Astrocyte (in vitro differentiated cells and primary cell): ENCODE measurements around the gene CCDC30. TPM values are rescaled to one million over a fixed set of nuclear protein-coding genes. Genes with fewer than 3 reads are reported as not detected.

Experiments used
- DNase-seq: peaks from one replicate; pipeline ENCODE4 v3.0.0-alpha.2; 2010; ENCODE audit warnings: low read depth
- FAIRE-seq: peaks from 2 replicates; lab custom pipeline; 2011; peaks lifted over from hg19 to GRCh38; lab: Jason Lieb, UNC
- H2AFZ ChIP-seq: 2 replicates; pipeline ENCODE4 v1.6.0; 2012; ENCODE audit warnings: low read depth, low read length, inconsistent platforms
- H3K27ac ChIP-seq: 2 replicates; pipeline ENCODE4 v1.5.1; 2011; ENCODE audit warnings: low read depth, low read length, inconsistent platforms
- H3K27me3 ChIP-seq: 2 replicates; pipeline ENCODE4 v1.6.0; 2011; ENCODE audit warnings: low read length, inconsistent platforms; ENCODE audit not compliant: insufficient read depth
- H3K36me3 ChIP-seq: 2 replicates; pipeline ENCODE4 v1.5.1; 2011; ENCODE audit warnings: low read length, inconsistent platforms; ENCODE audit not compliant: insufficient read depth
- H3K4me1 ChIP-seq: 2 replicates; pipeline ENCODE4 v1.5.1; 2011; ENCODE audit warnings: low read length, inconsistent platforms; ENCODE audit not compliant: insufficient read depth
- H3K4me2 ChIP-seq: 2 replicates; pipeline ENCODE4 v1.6.0; 2012; ENCODE audit warnings: low read length, inconsistent platforms
- H3K4me3 ChIP-seq: 2 replicates; pipeline ENCODE4 v1.5.1; 2011; ENCODE audit warnings: low read depth, mild to moderate bottlenecking, low read length, inconsistent platforms; ENCODE audit not compliant: insufficient read depth
- H3K79me2 ChIP-seq: 2 replicates; pipeline ENCODE4 v1.6.0; 2012; ENCODE audit warnings: mild to moderate bottlenecking, low read length, inconsistent platforms; ENCODE audit not compliant: insufficient read depth
- H3K9ac ChIP-seq: 2 replicates; pipeline ENCODE4 v1.6.0; 2012; ENCODE audit warnings: mild to moderate bottlenecking, low read length, inconsistent platforms
- H3K9me3 ChIP-seq: 2 replicates; pipeline ENCODE4 v1.5.1; 2012; ENCODE audit warnings: low read depth, mild to moderate bottlenecking, low read length, inconsistent platforms; ENCODE audit not compliant: insufficient read depth
- H4K20me1 ChIP-seq: 2 replicates; pipeline ENCODE4 v1.6.0; 2012; ENCODE audit warnings: low read length, inconsistent platforms; ENCODE audit not compliant: insufficient read depth
- H3K27ac Mint-ChIP-seq: one replicate; pipeline ENCODE4 v1.8.0; 2021; ENCODE audit warnings: mild to moderate bottlenecking, mixed read lengths; ENCODE audit not compliant: unreplicated experiment
- H3K27me3 Mint-ChIP-seq: one replicate; pipeline ENCODE4 v1.8.0; 2021; ENCODE audit warnings: low read depth, mixed read lengths; ENCODE audit not compliant: unreplicated experiment
- H3K36me3 Mint-ChIP-seq: one replicate; pipeline ENCODE4 v1.8.0; 2021; ENCODE audit warnings: low read depth, mixed read lengths; ENCODE audit not compliant: unreplicated experiment
- H3K4me1 Mint-ChIP-seq: one replicate; pipeline ENCODE4 v1.8.0; 2021; ENCODE audit warnings: low read depth, mixed read lengths; ENCODE audit not compliant: unreplicated experiment
- H3K4me3 Mint-ChIP-seq: one replicate; pipeline ENCODE4 v1.8.0; 2021; ENCODE audit warnings: mild to moderate bottlenecking, moderate library complexity, mixed read lengths; ENCODE audit not compliant: unreplicated experiment
- H3K9me3 Mint-ChIP-seq: one replicate; pipeline ENCODE4 v1.8.0; 2021; ENCODE audit warnings: mild to moderate bottlenecking, mixed read lengths; ENCODE audit not compliant: unreplicated experiment
- CTCF ChIP-seq: IDR thresholded peaks from 2 replicates; pipeline ENCODE4 v1.5.1; 2011; ENCODE audit warnings: low read depth, mild to moderate bottlenecking, inconsistent platforms, low read length, moderate library complexity; ENCODE audit not compliant: insufficient read depth
- EZH2 ChIP-seq: IDR thresholded peaks from 2 replicates; pipeline ENCODE4 v1.6.1; 2012; ENCODE audit warnings: mild to moderate bottlenecking, low read length, inconsistent platforms; ENCODE audit not compliant: insufficient read depth
- total RNA-seq: library from RNA; stranded (reverse); gene quantifications from 2 replicates; pipeline ENCODE4 v1.2.1, GENCODE V29; 2021

The CCDC30 gene
- total RNA-seq, 1 donor from 2014 or later: 2.5 TPM

GRCh38 chr1:42456010-42456753 lies 6.9 kb upstream of the CCDC30 start, which contains the start of the genes PPCS and ZMYND12:
Gene PPCS (plus strand): TSS chr1:42456543. CDS start chr1:42456566, 23 bp downstream.
Gene ZMYND12 (minus strand): TSS chr1:42456022. CDS start chr1:42455997, 25 bp downstream.
- H3K9ac ChIP-seq: peak within 1 kb of the TSS; percentile 86
- Mint-ChIP-seq H3K9me3 (peaks cover 3% of the 10 kb centered on the region), H3K27ac (peak within 1 kb of the TSS; percentile 98), H3K36me3 (peaks cover 3% of the 10 kb centered on the region), H3K27me3 (no peaks in the 10 kb centered on the region), H3K4me1 (peaks cover 13% of the 10 kb centered on the region), H3K4me3 (peak within 1 kb of the TSS; percentile 89)
- peak within 1 kb of the TSS; percentile 98 for H2AFZ ChIP-seq
- H3K4me1 ChIP-seq: peaks cover 15% of the 10 kb centered on the region
- no peak for FAIRE-seq
- H3K27me3 ChIP-seq: no peaks in the 10 kb centered on the region
- peaks cover 6% of the 10 kb centered on the region for H3K36me3 ChIP-seq
- H3K9me3 ChIP-seq: no peaks in the 10 kb centered on the region
- peak within 1 kb of the TSS; percentile 86 for H3K4me3 ChIP-seq
- peak within 1 kb of the TSS; percentile 62 for H3K27ac ChIP-seq
- H4K20me1 ChIP-seq: no peaks in the 10 kb centered on the region
- peak within 1 kb of the TSS; percentile 98 for H3K4me2 ChIP-seq
- no peak for TF ChIP-seq EZH2
- TF ChIP-seq CTCF: no peak
- DNase-seq: peak; percentile 85
- peaks cover 8% of the 10 kb centered on the region for H3K79me2 ChIP-seq

GRCh38 chr1:42456754-42457089 lies 6.4 kb upstream of the CCDC30 start:
- FAIRE-seq: no peak
- Histone ChIP-seq H4K20me1 (no peaks in the 10 kb centered on the region), H3K4me1 (peaks cover 15% of the 10 kb centered on the region), H2AFZ (peak overlapping the region; percentile 98), H3K36me3 (peaks cover 6% of the 10 kb centered on the region), H3K9me3 (no peaks in the 10 kb centered on the region), H3K4me3 (peak overlapping the region; percentile 86), H3K27me3 (no peaks in the 10 kb centered on the region), H3K4me2 (peak overlapping the region; percentile 98), H3K79me2 (peaks cover 8% of the 10 kb centered on the region), H3K27ac (peak overlapping the region; percentile 62), H3K9ac (peak overlapping the region; percentile 86)
- Mint-ChIP-seq H3K36me3 (peaks cover 3% of the 10 kb centered on the region), H3K27ac (peak overlapping the region; percentile 82), H3K27me3 (no peaks in the 10 kb centered on the region), H3K9me3 (peaks cover 3% of the 10 kb centered on the region), H3K4me3 (peak overlapping the region; percentile 89), H3K4me1 (peaks cover 13% of the 10 kb centered on the region)
- TF ChIP-seq CTCF: no peak
- no peak for TF ChIP-seq EZH2
- peak; percentile 45 for DNase-seq

- DNase-seq (no peak), FAIRE-seq (no peak)
- Histone ChIP-seq H4K20me1 (no peaks in the 10 kb centered on the region), H3K27ac (no peak overlapping the region), H3K79me2 (peaks cover 8% of the 10 kb centered on the region), H2AFZ (no peak overlapping the region), H3K9ac (no peak overlapping the region), H3K4me3 (no peak overlapping the region), H3K27me3 (no peaks in the 10 kb centered on the region), H3K9me3 (no peaks in the 10 kb centered on the region), H3K4me1 (peaks cover 18% of the 10 kb centered on the region), H3K4me2 (no peak overlapping the region), H3K36me3 (peaks cover 6% of the 10 kb centered on the region)
- Mint-ChIP-seq H3K36me3 (peaks cover 3% of the 10 kb centered on the region), H3K27ac (no peak overlapping the region), H3K27me3 (no peaks in the 10 kb centered on the region), H3K4me3 (no peak overlapping the region), H3K4me1 (peaks cover 6% of the 10 kb centered on the region), H3K9me3 (no peaks in the 10 kb centered on the region)
- TF ChIP-seq EZH2: no peak
- no peak for TF ChIP-seq CTCF
Measured at GRCh38 chr1:42461196-42461595, 1.9 kb upstream of the CCDC30 start.
